Neural progenitor cell (in vitro differentiated cells): ENCODE results near the gene USP48. TPM values are rescaled to one million over a fixed set of nuclear protein-coding genes. Genes with fewer than 3 reads are reported as not detected.
"Not testable (repeated sequence)": the region's sequence is repeated elsewhere in the genome, so short reads cannot be mapped to it uniquely, and the experiment has no call there.

ENCODE experiments used
- DNase-seq: peaks from one replicate; pipeline ENCODE4 v3.0.0-alpha.2; 2016; ENCODE audit warnings: low spot score
- H2AFZ ChIP-seq: fragments of 200-600 bp; sonication (generic); replicated peaks from 2 replicates; pipeline ENCODE4 v1.6.1; 2016; ENCODE audit warnings: antibody characterized with exemption
- H3F3A ChIP-seq: fragments of 200-600 bp; sonication (generic); 2 replicates; pipeline ENCODE4 v1.6.1; 2016; ENCODE audit warnings: antibody characterized with exemption, low read depth
- H3K27ac ChIP-seq: fragments of 200-600 bp; sonication (generic); 2 replicates; pipeline ENCODE4 v1.5.1; 2016; ENCODE audit warnings: mild to moderate bottlenecking
- H3K27me3 ChIP-seq: fragments of 200-600 bp; sonication (generic); 2 replicates; pipeline ENCODE4 v1.6.1; 2016; ENCODE audit warnings: mild to moderate bottlenecking, moderate library complexity
- H3K36me3 ChIP-seq: fragments of 200-600 bp; sonication (generic); 2 replicates; pipeline ENCODE4 v1.5.1; 2016
- H3K4me1 ChIP-seq: fragments of 200-600 bp; sonication (generic); 2 replicates; pipeline ENCODE4 v1.6.1; 2016; ENCODE audit warnings: mixed run types
- H3K4me2 ChIP-seq: fragments of 200-600 bp; sonication (generic); 2 replicates; pipeline ENCODE4 v1.6.1; 2016
- H3K4me3 ChIP-seq: fragments of 200-600 bp; sonication (generic); 2 replicates; pipeline ENCODE4 v1.5.1; 2016
- H3K79me2 ChIP-seq: fragments of 200-600 bp; sonication (generic); 2 replicates; pipeline ENCODE4 v1.6.1; 2016; ENCODE audit warnings: low read depth
- H3K9ac ChIP-seq: fragments of 200-600 bp; sonication (generic); 2 replicates; pipeline ENCODE4 v1.6.1; 2016
- H3K9me3 ChIP-seq: fragments of 200-600 bp; sonication (generic); 2 replicates; pipeline ENCODE4 v1.5.1; 2016; ENCODE audit warnings: low read depth
- H4K20me1 ChIP-seq: fragments of 200-600 bp; sonication (generic); 2 replicates; pipeline ENCODE4 v1.6.1; 2016; ENCODE audit warnings: low read depth
- H3K27ac Mint-ChIP-seq: 3 replicates; pipeline ENCODE4 v1.8.0; 2021; ENCODE audit warnings: mixed read lengths
- H3K27me3 Mint-ChIP-seq: 2 replicates; pipeline ENCODE4 v1.8.0; 2022; ENCODE audit warnings: low read depth, mild to moderate bottlenecking, inconsistent platforms, moderate library complexity, mixed read lengths; ENCODE audit not compliant: insufficient read depth
- H3K36me3 Mint-ChIP-seq: 3 replicates; pipeline ENCODE4 v1.8.0; 2021; ENCODE audit warnings: mixed read lengths
- H3K4me1 Mint-ChIP-seq: 3 replicates; pipeline ENCODE4 v1.8.0; 2021; ENCODE audit warnings: mixed read lengths
- H3K4me3 Mint-ChIP-seq: 3 replicates; pipeline ENCODE4 v1.8.0; 2021; ENCODE audit warnings: mild to moderate bottlenecking, moderate library complexity, mixed read lengths
- H3K9me3 Mint-ChIP-seq: 3 replicates; pipeline ENCODE4 v1.8.0; 2020; ENCODE audit warnings: mixed read lengths
- CTCF ChIP-seq: fragments of 200-600 bp; sonication (generic); IDR thresholded peaks from 2 replicates; pipeline ENCODE4 v1.5.1; 2017; ENCODE audit warnings: antibody characterized with exemption, mild to moderate bottlenecking
- EZH2 ChIP-seq: fragments of 200-600 bp; sonication (generic); IDR thresholded peaks from 2 replicates; pipeline ENCODE4 v1.6.1; 2017; ENCODE audit warnings: antibody characterized with exemption, mild to moderate bottlenecking, moderate library complexity
- EZH2phosphoT487 ChIP-seq: fragments of 200-600 bp; sonication (generic); IDR thresholded peaks from 2 replicates; pipeline ENCODE4 v1.6.1; 2017; ENCODE audit warnings: antibody characterized with exemption
- total RNA-seq: library from RNA; depleted of rRNA; stranded (reverse); fragments of >200 nt; gene quantifications from 2 replicates; pipeline ENCODE4 v1.2.3, GENCODE V29; 2015; ENCODE audit warnings: low replicate concordance

Gene USP48
- total RNA-seq, 1 donor from 2014 or later, result 50.3 TPM

- no peak overlapping the region for H2AFZ ChIP-seq
- no peaks in the 10 kb centered on the region for H3K9me3 ChIP-seq
- H3K4me3 ChIP-seq, result no peak overlapping the region
- no peak for TF ChIP-seq CTCF
- TF ChIP-seq EZH2, result no peak
- no peak for TF ChIP-seq EZH2phosphoT487
- no peaks in the 10 kb centered on the region for H3K9me3 Mint-ChIP-seq
- H3K27ac Mint-ChIP-seq, result no peak overlapping the region
- peaks cover 32% of the 10 kb centered on the region for H3F3A ChIP-seq
- no peaks in the 10 kb centered on the region for H3K27me3 ChIP-seq
- no peaks in the 10 kb centered on the region for H4K20me1 ChIP-seq
- H3K36me3 ChIP-seq, result no peaks in the 10 kb centered on the region
- no peaks in the 10 kb centered on the region for H3K79me2 ChIP-seq
- H3K27ac ChIP-seq, result no peak overlapping the region
- peaks cover 34% of the 10 kb centered on the region for H3K4me1 ChIP-seq
- no peak overlapping the region for H3K9ac ChIP-seq
- no peak overlapping the region for H3K4me2 ChIP-seq
- no peak overlapping the region for H3K4me3 Mint-ChIP-seq
- H3K4me1 Mint-ChIP-seq, result peaks cover 23% of the 10 kb centered on the region
- no peaks in the 10 kb centered on the region for H3K36me3 Mint-ChIP-seq
- H3K27me3 Mint-ChIP-seq, result peaks cover 12% of the 10 kb centered on the region
- no peak for DNase-seq
Measured at GRCh38 chr1:21633141-21633755, 149.7 kb downstream of the USP48 start.

GRCh38 chr1:21631944-21632887, 150.7 kb downstream of the USP48 start:
- Histone ChIP-seq H3K9ac (no peak overlapping the region), H3K4me1 (peaks cover 34% of the 10 kb centered on the region), H4K20me1 (no peaks in the 10 kb centered on the region), H2AFZ (no peak overlapping the region), H3K36me3 (no peaks in the 10 kb centered on the region), H3K79me2 (no peaks in the 10 kb centered on the region), H3K27me3 (no peaks in the 10 kb centered on the region), H3F3A (peaks cover 32% of the 10 kb centered on the region), H3K4me2 (no peak overlapping the region), H3K9me3 (no peaks in the 10 kb centered on the region), H3K4me3 (no peak overlapping the region), H3K27ac (no peak overlapping the region)
- Mint-ChIP-seq H3K9me3 (no peaks in the 10 kb centered on the region), H3K4me1 (peaks cover 23% of the 10 kb centered on the region), H3K36me3 (no peaks in the 10 kb centered on the region), H3K27me3 (peaks cover 12% of the 10 kb centered on the region), H3K4me3 (no peak overlapping the region), H3K27ac (no peak overlapping the region)
- DNase-seq, result no peak
- TF ChIP-seq EZH2, result no peak
- TF ChIP-seq EZH2phosphoT487, result no peak
- TF ChIP-seq CTCF, result no peak

GRCh38 chr1:21631590-21631943, 151.4 kb downstream of the USP48 start:
- not testable (repeated sequence) for H3K4me2 ChIP-seq, H3K9me3 Mint-ChIP-seq, H3K27me3 ChIP-seq, H3K9me3 ChIP-seq, H3K4me3 ChIP-seq, H4K20me1 ChIP-seq, H3K36me3 ChIP-seq, H3K9ac ChIP-seq, DNase-seq, H3K79me2 ChIP-seq, H3K4me3 Mint-ChIP-seq, H3K27ac Mint-ChIP-seq, H2AFZ ChIP-seq, H3K36me3 Mint-ChIP-seq
- H3F3A ChIP-seq, result peaks cover 32% of the 10 kb centered on the region
- Mint-ChIP-seq H3K4me1 (peaks cover 23% of the 10 kb centered on the region), H3K27me3 (peaks cover 12% of the 10 kb centered on the region)
- H3K27ac ChIP-seq, result peak overlapping the region; percentile 5
- H3K4me1 ChIP-seq, result peaks cover 34% of the 10 kb centered on the region
